Stimulated activated CD8-positive, alpha-beta memory T cell treated with anti-CD3 and anti-CD28 coated beads, Interleukin-2, amount 100 ng/mL, for 1 hour (primary cell): ENCODE results near the gene OGDH.

ENCODE experiments used
- DNase-seq, 2 donors: peaks; one replicate each; pipeline ENCODE4 v3.0.0-alpha.2; 2020; ENCODE audit warnings: low read depth in 2 of 2

The OGDH gene

DNA sequence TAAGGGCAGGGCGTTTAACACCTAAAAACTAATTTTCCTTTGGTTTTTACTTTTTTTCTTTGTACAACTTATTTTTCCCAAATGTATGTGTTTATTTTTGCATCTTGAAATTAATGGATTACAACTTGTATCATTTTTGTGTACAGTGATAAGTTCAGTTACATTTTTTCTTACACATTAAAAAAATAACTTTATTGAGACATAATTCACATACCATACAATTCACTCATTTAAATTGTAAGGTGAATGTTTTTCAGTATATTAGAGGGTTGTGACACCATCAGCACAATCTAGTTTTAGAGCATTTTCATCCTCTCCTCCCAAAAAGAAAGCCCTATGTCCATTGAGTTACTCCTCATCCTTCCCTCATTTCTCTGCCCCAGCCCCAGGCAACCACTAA lies 11.6 kb downstream of the OGDH start:
- no peak for DNase-seq

DNA sequence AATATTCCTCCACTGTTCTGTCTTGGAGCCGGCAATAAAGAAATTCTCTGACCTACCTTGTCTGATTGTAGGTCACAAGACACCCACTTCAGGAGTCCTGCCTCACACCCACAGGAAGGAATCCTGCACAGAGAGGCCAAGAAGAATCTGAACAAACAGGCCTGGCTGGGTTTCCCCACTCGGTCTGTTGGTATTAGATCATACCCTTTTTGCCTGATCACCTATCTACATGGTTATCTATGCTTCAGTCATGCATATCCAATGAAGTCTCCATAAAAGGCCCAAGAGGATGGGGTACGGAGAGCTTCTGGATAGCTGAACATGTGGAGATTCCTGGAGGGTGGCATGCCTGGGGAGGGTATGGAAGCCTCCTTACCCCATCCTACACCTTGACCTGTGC lies 12.3 kb downstream of the OGDH start:
- no peak for DNase-seq

DNA sequence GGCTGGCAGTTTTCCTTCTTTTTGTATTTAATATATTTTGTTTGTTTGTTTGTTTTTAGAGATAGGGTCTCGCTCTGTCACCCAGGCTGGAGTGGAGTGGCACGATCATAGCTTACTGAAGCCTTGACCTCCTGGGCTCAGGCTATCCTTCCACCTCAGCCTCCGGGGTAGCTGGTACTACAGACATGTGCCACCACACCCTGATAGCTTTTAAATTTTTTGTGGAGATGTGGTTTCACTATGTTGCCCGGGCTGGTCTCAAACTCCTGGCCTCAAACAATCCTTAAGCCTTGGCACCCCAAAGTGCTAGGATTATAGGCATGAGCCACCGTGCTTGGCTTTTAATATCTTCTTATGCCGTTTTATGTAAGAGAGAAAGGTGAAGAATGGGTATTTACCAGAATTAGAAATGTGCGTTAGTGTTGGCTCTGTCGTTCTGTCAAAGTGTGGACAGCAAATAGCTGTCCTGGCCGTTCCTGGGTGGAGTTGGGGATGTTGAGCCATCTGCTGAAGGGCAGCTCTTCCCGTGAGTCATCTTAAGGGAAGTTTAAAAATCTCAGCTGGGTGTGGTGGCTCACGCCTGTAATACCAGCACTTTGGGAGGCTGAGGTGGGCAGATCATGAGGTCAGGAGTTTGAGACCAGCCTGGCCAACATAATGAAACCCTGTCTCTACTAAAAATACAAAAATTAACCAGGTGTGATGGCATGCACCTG lies 14.8 kb downstream of the OGDH start:
- no peak for DNase-seq

DNA sequence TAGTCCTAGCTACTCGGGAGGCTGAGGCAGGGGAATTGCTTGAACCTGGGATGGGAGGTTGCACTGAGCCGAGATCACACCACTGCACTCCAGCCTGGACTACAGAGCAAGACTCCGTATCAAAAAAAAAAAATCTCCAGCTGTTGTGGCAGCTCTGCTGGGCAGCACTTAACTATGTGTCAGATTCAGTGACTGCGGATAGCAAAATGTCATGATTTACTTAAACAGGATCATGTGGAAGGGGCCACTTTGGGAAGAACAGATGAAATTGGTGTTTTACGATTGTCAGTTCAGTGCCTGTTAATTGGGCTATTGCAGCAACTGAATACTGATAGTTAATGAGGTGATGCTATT lies 15.3 kb downstream of the OGDH start:
- DNase-seq = no peak

DNA sequence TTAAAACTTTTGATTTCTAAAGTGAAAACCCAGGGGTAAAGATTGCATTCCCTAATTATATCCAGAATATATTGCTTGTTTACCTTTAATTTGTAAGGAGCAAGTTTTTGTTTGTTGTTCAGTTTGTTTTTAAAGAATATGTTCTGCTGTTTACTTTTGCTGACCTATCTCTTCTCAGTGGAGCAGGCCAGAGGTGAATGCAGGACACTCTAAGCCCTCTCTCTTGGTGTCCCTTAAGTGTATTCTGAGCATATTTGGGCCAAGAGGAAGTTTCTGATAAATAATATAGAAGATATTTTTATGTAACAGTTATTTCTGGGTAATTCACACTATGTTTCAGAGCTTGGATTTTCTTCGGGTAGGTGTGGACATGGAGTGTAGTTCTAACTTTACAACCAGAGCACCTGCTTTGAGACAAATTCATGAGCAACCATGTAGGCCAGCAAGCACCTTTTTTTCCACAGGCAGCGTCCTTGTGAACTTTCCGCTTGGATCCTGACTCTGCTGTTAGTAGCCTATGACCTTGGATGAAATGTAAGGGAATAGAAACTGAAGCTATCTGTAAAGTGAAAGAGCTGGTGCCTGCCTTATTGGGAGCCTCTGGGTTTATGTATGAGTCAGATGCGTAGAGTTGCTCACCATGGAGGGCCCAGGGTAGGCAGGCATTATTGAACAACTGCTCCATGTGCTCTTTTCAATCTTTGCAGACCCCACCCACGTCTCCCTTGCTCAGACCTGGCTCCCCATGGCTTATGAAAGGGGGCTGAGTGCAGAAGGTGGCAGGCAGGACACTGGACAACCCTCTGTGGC lies 16.1 kb downstream of the OGDH start:
- DNase-seq = no peak

DNA sequence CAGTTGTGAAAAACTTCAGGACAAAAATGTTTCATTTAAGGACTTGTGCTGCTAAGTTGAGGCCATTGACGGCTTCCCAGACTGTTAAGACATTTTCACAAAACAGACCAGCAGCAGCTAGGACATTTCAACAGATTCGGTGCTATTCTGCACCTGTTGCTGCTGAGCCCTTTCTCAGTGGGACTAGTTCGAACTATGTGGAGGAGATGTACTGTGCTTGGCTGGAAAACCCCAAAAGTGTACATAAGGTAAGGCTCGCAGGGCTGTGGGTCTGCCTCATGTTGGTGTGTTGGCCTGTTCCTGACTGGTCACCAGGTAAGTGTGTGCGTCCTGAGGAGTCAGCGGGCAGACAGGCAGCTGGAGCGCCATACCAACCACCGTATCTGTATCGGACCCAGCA lies 17.9 kb downstream of the OGDH start:
- DNase-seq = no peak

DNA sequence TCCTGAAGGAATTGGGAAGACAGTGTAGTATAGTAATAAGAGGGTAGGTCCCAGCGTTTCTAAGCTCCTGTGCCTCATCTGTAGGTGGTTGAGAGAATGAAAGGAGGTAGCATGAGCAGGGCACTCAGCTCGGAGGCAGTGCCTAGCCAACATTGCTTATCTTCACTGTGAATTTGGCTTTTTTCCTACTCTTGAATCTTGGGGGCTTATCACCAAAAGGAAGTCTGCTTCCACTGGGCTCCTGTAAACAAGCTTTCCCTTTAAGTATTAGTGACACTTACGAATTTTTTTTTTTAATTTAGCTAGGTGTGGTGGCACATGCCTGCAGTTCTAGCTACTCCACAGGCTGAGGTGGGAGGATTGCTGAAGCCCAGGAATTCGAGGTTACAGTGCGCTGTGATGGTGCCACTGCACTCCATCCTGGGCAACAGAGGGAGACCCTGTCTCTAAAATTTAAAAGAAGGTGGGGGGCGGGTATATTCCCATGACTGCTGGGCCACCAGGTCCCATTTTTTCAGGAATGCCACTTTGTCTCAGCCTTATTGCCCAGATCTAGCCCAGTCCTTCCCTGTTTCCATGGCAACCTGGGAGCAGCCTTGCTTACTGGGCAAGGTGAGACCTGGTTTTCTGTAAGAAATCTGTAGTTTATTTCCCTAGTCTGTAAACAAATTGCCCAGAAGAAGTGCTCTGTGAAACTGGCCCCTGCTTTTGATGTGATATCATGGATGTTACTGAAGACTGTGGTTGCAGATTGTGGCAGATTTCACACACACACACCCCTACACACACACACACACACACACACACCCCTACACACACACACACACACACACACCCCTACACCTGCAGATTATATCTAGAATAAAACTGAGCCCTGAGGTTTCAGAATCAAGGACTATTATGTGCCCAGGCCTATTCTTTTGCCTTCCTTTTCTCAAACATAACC lies 19.4 kb downstream of the OGDH start:
- DNase-seq = no peak

DNA sequence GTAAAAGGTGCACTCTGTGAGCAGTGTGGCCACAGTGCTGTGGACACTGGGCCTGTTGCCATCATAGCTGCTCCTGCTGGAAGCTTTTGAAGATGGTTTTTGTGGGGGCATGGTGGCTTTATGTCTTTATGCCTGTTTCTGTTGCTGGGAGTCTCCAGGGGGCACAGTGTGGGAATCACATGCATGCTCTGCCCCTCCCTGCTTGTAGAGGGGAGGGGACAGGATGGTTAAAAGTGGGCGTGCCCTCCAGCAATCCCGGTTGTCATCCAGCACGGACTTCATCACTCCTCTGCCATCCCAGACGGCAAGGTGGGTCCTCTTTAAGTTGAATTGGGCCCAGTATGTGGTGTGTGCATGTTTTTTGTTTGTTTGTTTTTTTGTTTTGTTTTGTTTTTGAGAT lies 20.2 kb downstream of the OGDH start:
- DNase-seq = no peak

DNA sequence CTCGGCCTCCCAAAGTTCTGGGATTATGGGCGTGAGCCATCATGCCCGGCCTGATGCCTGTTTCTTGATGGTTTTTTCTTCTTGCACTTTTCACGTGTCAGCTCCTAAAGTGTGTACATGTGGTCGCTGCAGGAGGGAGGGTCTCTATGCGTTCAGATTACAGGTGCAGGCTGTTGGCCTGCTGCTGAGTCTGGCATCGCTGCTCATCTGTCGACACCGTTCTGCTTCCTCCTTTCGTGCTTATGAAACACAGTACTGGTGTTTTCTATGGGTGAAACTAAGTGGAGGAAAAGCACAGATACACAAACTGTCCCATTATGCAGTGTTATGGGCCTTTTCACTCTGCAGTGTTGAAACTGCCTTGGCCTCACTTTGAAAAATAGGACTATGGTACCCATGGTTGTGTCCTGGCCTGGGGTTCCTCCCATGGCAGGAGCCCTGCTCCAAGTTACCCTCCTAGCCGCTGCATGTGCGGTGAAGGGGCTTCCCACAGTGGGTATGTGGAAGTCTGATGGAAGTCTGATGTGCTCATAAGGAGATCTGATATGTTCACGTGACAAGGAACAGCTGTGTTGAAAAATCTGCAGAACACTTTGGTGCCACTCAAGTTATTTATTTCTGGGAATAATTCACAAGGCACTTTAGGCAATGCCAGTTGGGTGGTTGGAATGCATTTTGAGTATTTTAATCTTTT lies 23.5 kb downstream of the OGDH start:
- DNase-seq = no peak

DNA sequence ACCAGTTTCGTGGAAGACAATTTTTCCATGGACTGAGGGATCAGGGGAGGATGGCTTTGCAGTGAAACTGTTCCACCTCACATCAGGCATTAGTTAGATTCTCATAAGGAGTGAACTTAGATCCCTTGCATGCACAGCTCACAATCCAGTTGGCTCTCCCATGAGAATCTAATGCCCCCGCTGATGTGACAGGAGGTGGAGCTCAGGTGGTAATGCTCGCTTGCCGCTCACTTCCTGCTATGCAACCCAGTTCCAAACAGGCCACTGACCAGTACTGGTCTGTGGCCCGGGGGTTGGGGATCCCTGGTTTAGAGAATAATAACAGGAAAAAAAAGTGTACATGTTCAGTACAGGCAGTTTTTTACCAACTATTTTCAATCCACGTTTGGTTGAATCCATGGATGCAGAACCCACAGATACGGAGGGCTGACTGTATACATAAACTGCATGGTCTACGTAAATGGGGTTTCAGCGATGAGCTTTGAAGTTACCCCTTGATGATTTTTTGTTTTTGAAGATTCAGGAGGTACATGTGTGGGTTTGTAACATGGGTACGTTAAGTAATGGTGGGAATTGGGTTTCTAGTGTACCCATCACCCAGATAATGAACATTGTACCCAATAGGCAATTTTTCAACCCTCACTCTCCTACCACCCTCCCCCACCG lies 24.5 kb downstream of the OGDH start:
- DNase-seq = no peak

DNA sequence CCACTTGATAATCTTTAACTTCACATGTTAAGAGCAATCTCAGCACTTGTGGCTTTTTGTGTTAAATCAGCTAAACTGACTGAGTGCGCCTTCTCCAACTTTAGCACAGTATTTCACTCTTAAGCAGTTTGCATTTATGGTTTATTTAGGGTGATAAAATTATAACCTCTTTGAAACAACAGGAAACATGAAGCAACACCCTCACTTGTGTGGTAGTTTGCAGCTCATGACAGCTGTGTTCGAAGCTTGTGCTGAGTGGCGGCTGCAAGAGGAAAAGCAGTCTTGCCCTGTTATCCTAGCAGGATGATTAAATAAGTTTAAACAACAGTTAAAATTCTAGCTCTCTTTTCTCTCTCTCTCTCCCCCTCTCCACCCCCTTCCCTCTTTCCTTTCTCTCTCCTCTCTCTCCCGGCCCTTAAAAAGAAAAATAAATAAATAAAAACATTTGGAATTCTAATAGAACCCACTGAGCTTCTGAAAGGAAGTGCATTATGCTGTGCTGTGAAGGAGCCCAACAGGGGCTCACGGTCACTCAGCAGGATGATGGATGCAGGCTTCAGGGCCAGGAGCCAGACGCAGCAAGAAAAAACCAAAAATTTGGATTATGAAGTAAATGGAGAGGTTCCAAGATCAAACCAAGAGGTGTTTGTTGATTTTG lies 25.2 kb downstream of the OGDH start:
- peak in 1 of 2 donors; percentile 17 for DNase-seq

DNA sequence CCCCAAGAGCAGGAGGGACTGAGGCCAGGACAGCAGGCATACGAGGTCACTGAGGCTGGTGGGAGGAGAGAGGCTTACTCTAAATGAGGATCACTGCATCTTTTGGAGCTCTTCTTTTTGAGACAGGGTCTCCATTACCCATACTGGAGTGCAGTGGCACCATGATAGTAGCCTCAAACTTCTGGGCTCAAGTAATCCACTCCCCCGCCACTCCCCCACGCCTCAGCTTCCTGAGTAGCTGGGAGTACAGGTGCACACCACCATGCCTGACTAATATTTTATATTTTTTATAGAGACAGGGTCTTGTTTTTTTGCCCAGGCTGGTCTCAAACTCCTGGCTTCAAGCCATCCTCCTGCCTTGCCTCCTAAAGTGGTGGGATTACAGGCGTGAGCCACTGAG lies 25.8 kb downstream of the OGDH start:
- DNase-seq = no peak

DNA sequence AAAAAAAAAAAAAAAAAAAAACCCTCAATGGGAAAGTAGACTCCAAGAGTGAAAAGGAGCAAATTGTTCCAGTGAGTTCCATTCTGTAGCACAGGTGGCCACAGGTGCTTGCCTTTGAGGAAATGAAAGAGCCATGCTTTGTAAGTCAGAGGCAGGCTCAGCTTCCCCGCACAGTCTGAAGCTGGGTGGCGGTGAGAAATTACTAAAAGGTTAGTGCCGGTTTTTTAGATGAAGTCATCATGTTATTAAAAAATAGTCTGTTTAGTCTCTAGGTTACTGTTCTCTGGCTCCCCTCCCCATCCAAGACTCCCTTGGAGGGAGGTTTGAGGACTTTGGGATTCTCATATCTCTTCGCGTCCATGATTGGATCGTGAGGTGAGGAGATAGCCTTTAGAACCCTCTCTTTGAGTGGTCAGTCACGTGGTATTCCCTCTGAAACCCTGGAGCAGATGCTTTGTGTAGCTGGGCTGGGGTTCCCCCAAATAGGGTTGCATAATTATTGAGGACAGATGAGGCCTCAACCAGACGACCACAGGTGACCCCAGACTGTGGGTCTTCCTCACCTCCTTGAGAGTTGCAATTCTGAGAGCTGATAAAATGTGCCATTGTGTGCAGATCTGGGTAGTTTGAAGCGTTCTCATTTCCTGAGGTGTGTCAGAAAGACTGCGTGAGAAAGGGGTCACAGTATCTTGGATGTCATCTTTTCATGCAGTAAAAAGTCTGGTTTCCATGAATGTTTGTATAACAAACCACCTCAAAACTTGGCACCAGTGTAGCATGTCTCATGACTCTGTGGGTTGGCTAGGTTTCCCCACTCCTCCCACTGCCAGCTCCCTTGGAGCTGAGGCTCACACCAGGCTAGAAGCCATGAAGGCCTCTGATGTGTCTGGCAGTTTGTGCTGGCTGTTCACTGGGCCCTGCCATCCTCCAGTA lies 27.1 kb downstream of the OGDH start:
- peak; percentile 19 to 30 for DNase-seq

DNA sequence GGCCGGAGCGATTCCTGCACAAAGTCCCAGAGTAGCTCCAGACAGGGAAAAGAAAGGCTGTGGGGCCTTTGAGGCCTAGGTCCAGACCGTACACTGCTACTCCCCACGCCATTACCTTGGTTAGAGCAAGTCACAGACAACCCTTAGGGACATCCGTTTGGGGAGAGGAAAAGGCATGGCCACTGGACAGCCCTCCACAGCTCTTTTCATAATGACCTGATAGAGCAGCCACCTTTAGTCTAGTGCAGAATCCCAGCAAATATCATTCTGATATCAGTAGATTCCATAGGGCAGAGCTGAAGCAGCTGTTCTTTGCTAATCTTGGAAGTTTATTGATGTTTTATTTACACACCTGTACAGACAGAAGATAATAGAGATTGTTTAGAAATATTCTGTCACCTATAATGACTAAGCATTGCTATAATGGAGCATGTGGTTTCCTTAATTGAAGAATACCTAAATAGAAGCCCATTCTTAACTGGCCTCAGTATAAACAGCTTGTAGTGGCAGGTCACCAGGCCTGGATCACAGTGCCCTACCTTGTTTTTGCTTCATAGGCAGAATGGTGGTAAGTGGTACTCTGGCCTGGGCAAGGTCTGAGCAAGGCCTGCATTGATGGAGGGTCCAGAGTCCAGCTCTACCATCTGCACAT lies 27.9 kb downstream of the OGDH start:
- DNase-seq = no peak

DNA sequence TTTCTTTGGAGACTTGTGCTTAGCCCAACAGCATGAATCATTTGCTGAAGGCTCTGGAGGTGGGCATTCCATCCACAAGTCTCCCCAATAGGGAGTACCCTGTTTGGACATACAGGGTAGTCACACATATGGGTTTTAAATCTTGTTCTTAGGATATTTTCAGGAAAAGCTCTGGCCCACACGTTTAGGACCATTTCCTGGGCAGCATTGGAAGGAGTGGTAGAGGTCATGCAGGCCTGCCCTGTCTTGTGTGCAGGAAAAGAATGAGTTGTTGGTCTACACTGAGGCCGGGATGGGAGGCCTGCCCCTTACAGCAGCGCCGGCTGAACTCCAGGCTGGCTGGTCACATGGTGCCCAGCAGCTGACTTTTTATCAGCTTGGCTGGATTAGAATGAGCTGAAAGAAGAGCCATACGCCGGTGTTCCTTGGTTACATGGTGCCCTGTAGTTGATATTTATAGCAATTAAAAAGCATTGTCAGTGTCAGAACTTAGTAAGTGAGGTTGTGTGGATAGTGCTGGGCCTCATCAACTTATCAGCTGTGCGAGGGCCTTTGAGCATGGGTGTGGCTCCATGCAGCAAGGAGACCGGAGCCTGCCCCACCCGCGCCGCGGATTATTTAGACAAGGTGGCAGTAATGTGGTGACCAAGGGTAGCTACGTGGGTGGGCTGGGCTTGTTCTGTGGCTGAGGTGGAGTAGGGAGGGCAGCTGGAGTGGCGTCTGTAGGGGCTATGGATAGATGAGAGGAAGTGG lies 28.6 kb downstream of the OGDH start:
- no peak for DNase-seq

DNA sequence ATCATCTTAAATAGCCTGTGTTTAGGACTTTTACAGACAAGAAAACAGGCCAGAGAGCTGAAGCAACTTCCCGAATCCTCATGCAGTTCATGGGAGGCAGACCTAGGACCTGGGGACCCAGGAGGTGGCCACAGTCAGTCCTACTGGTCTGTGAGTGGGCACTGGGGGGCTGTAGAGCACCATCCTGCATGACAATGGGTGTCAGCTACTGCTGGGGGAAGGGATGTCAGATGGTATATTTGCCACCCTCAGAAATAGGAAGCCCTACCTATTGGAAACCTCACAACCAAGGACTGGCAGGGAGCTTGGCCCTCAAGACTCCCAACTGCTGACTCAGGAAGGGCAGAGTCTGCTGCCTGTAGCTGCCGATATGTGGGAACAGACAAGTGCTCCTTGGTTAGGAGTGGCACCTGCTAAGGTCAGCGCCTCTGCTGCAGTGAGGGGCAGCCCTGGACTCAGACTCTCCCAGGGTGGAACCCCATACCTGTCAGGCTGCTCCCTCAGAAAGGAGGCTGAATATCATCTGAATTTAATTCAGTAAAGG lies 29.7 kb downstream of the OGDH start:
- no peak for DNase-seq

DNA sequence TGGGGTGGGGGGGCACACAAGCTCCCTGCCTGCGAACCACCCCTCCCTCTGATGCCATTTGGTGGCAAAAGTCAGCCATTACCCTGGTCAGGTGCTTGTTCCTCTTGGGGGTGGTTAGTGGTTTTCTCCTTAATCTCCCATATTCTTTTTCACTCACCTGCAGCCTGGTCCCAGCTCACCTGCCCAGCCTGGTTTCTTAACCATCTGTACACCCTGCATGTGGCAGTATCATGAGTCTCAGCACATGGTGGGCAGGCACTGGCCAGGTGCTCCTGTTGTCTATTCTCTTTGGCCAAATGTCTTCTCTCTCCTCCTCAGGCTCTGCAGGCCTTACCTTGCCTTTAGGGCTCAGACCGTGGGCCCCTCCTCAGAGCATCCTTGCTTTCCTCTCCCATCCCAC lies 30.5 kb downstream of the OGDH start:
- DNase-seq = no peak
